Right lung (tissue), 5 donors: ENCODE measurements around the gene NMNAT2. TPM values are rescaled to one million over a fixed set of nuclear protein-coding genes. Genes with fewer than 3 reads are reported as not detected.
A peak's percentile ranks its signal among the peaks of the same experiment; 100 is the strongest.
"Not testable (repeated sequence)": the region's sequence is repeated elsewhere in the genome, so short reads cannot be mapped to it uniquely, and the experiment has no call there.

Experiments
- DNase-seq, 2 donors: peaks; one replicate each; pipeline ENCODE4 v3.0.0-alpha.2; 2013
- polyA plus RNA-seq, 5 donors: library from polyadenylated mRNA; unstranded; fragments of 120-200 nt; gene quantifications; one replicate each; pipeline versions ENCODE4 v1.2.1 to v1.2.3, GENCODE V29; 2013; ENCODE audit warnings: inconsistent platforms in 1 of 5, low replicate concordance in 1 of 5; ENCODE audit not compliant: insufficient read length in 5 of 5, insufficient read depth in 1 of 5

Gene NMNAT2
- polyA plus RNA-seq, 5 donors: 1.2 to 2.6 (median 1.5) TPM

GRCh38 chr1:183288583-183288982 lies 129.6 kb downstream of the NMNAT2 start:
- DNase-seq: no peak

GRCh38 chr1:183287191-183287675 lies 130.9 kb downstream of the NMNAT2 start:
- DNase-seq: no peak

GRCh38 chr1:183285746-183286145 lies 132.4 kb downstream of the NMNAT2 start:
- DNase-seq: no peak

- DNase-seq: no peak
Measured at GRCh38 chr1:183285256-183285655, 132.9 kb downstream of the NMNAT2 start.

GRCh38 chr1:183284086-183284485 lies 134.1 kb downstream of the NMNAT2 start:
- no peak for DNase-seq

GRCh38 chr1:183283286-183283685 lies 134.9 kb downstream of the NMNAT2 start:
- no peak for DNase-seq

- no peak for DNase-seq
Measured at GRCh38 chr1:183282101-183282855, 135.9 kb downstream of the NMNAT2 start.

- peak; percentile 85 to 92 for DNase-seq
Measured at GRCh38 chr1:183281553-183282091, 136.6 kb downstream of the NMNAT2 start.

GRCh38 chr1:183281039-183281438 lies 137.1 kb downstream of the NMNAT2 start:
- DNase-seq: no peak

GRCh38 chr1:183279835-183280234 lies 138.3 kb downstream of the NMNAT2 start:
- peak; percentile 44 to 48 for DNase-seq

GRCh38 chr1:183278739-183279591 lies 139.2 kb downstream of the NMNAT2 start:
- DNase-seq: no peak

GRCh38 chr1:183277821-183278738 lies 140.1 kb downstream of the NMNAT2 start:
- no peak for DNase-seq

GRCh38 chr1:183276386-183277080 lies 141.6 kb downstream of the NMNAT2 start:
- DNase-seq: no peak

- no peak for DNase-seq
Measured at GRCh38 chr1:183275322-183275721, 142.9 kb downstream of the NMNAT2 start.

GRCh38 chr1:183274836-183275235 lies 143.3 kb downstream of the NMNAT2 start:
- DNase-seq: no peak

GRCh38 chr1:183273984-183274383 lies 144.2 kb downstream of the NMNAT2 start:
- not testable (repeated sequence) for DNase-seq

- DNase-seq: no peak
Measured at GRCh38 chr1:183273300-183273699, 144.9 kb downstream of the NMNAT2 start.

- no peak for DNase-seq
Measured at GRCh38 chr1:183272390-183272848, 145.8 kb downstream of the NMNAT2 start.

GRCh38 chr1:183270541-183271141 lies 147.5 kb downstream of the NMNAT2 start:
- no peak for DNase-seq
